Measurements from ENCODE around the gene NKX2-3. TPM values are rescaled to one million over a fixed set of nuclear protein-coding genes. Genes with fewer than 3 reads are reported as not detected.

Gene NKX2-3
- polyA plus RNA-seq (2013, experiment 1 of 2; ENCODE audit: insufficient read length), result not detected
- not detected for polyA plus RNA-seq (2013, experiment 2 of 2; ENCODE audit: insufficient read length)

GRCh38 chr10:99532687-99533495 is at the start of gene NKX2-3:
Gene NKX2-3 (plus strand): TSS chr10:99532942. CDS start chr10:99533132, 190 bp downstream.
- DNase-seq, result peak; percentile 33

DNA sequence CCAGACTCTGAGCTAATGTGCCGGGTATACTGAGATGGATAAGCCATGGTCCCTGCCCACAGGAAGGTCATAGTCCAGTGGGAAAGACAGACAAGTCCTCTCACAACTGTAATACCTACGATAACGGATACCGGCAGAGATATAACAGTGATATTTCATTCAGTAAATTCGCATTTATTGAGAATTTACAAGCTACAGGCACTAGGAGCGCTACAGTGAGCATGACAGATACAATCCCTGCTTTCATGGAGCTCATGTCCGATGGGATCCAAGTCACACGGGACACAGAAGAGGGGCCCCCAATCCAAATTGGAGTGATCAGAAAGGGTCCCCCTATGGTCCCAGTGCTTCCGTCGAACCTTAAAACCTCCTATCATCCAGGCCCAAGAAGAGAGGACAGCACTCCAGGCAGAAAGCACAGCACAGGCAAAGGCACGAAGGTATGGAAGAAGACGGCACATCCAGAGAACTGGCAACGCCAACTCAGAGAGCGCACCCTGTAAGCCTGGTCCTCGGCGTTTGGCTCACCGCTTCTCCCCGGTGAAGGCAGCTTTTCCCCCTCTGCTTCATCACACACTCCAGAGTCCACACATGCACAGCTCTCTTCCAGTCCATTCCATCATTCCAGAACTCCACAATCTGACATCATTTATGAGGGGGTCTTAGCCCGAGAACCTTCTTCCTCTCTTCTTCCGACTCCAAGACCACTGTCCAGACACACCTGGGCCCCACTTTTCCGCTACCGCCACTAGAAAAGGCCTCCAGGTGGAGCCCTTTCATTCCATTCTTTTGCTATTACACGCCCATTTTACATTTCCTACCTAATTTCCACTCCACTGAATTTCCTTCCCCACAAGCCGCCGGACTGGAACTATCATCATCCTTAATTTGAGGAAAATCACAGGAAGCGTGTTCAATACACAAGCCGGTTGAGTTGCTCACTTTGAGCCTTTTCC is 47.8 kb upstream of the NKX2-3 start:
- DNase-seq, result no peak

DNA sequence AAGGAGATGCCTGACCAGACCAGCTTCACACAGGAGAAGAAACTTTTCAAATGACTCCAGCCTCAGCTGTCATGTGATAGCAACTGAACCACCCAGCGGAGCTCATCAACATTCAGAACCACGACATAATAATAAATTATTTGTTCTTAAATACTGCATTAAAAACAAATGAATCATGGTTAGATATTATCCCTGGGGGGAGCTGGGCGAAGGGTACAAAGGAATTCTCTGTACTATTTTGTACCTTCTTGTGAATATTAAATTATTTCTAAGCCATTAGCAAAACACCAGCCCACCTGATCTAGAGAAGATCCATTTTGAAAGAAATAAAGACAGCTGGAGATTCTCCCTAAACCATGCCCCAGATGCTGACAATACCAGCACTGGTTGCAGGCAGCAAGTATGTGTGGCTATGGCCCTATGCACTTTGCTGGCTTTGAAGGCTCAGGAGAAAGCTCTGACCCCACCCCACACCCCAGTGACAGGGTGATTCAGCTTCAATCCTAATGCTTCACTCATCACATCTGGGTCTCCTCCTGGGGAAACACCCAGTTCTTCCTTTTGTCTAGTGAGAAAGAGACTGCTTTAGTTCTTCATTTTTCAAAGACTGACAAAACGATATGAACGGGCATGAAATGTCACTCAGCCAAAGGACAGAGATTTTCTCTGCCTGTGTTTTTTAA is 45.5 kb upstream of the NKX2-3 start:
- no peak for DNase-seq

DNA sequence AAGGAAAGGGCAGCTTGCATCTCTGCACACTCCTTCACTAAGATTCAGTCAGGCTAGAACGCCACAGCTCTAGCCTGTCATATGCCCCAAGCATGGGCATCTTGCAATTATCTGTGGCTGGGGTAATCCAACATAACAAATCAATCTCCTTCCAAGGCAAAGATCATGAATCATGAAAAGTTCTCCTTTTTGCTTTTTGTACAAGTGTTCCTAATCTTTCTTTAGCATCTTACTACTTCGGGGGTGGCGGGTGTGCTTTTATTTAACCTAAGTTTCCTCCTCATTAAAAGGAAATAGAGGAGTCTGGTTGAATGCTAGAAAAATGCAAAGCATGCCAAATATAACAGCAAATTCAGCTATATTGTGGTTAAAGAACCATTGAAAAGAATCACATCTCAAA is 43.5 kb upstream of the NKX2-3 start:
- no peak for DNase-seq

DNA sequence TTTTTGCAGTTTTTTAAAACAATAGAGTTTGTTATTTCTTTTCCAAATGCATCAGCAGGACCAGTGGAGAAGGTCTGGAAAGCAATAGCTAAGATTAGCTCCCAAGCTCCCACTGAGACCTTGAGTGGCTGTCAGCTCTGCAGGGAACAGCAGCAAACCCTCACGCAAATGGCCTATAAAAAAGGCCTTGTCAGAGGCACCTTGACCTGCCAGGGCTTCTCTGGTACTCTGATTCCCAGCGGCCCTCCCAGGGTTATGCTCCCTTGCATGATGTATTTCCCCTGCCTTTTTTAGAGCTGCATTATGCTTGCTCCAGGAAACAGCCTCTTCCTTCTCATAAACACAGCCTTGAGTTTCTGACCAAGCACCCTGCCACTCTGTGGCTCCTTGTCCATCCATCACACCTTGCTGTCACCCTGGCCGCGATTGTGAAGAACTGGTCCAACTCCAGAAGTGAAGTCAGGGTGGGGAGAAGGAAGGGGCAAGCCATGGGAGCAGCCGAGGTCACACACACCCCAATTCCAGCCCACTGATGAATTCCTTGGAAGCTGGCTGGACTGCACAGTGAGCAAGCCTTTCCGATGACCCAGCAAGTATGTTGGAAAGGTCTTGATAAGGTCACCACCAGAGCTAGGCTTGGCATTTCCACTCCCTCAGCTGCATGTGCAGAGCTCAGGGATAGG is 35.3 kb upstream of the NKX2-3 start:
- no peak for DNase-seq

- DNase-seq, result no peak
Measured at GRCh38 chr10:99506416-99506815, 26.3 kb upstream of the NKX2-3 start.

GRCh38 chr10:99507265-99507664 is 25.5 kb upstream of the NKX2-3 start:
- no peak for DNase-seq

GRCh38 chr10:99513061-99513460 is 19.7 kb upstream of the NKX2-3 start:
- DNase-seq, result no peak

- DNase-seq, result no peak
Measured at GRCh38 chr10:99519690-99520039, 13.1 kb upstream of the NKX2-3 start.

- DNase-seq, result no peak
Measured at GRCh38 chr10:99520040-99520846, 12.5 kb upstream of the NKX2-3 start.

DNA sequence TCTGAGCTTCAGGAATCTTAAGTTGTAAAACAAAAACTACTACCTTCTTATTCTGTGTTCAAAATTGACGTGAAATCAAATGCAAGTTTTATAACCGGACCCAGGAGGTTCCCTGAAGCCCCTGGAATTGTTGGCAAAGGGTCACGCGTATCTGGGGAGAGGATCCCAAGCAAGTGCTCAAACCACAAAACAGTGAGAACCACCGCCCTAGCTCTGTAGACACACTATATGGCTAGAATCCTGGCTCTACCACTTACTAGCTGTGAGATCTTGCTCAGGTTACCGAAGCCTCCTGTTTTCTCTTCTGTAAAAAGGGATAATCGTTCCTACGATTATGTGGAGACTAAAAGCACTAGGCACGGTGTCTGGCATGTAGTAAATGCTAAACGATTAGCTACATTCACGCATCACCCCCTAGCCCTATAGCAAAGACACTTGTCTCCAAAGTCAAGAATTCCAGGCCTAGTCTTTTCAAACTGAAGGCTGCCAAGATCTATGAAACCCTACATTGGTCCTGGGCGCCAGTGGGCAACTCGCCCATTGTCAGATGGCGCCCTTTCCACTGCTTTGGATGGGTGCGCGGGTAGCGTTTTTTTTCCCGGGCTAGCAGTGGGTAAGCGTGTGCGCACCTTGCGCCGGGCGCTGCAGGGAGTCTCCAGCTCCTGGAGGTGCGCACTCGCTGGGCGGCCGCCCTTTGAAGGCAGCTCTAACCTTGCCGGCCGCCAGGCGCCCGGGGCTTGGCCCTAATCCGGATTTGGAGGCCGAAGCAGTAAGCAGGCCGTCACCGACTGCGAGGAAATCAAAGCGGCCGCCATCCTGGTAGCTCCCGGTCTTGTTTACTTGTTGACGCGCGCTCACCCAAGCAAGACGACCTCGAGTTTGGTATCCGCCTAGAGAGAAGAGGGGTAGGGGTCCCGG is 11.6 kb upstream of the NKX2-3 start:
- DNase-seq, result no peak

- no peak for DNase-seq
Measured at GRCh38 chr10:99521765-99522469, 10.8 kb upstream of the NKX2-3 start.

DNA sequence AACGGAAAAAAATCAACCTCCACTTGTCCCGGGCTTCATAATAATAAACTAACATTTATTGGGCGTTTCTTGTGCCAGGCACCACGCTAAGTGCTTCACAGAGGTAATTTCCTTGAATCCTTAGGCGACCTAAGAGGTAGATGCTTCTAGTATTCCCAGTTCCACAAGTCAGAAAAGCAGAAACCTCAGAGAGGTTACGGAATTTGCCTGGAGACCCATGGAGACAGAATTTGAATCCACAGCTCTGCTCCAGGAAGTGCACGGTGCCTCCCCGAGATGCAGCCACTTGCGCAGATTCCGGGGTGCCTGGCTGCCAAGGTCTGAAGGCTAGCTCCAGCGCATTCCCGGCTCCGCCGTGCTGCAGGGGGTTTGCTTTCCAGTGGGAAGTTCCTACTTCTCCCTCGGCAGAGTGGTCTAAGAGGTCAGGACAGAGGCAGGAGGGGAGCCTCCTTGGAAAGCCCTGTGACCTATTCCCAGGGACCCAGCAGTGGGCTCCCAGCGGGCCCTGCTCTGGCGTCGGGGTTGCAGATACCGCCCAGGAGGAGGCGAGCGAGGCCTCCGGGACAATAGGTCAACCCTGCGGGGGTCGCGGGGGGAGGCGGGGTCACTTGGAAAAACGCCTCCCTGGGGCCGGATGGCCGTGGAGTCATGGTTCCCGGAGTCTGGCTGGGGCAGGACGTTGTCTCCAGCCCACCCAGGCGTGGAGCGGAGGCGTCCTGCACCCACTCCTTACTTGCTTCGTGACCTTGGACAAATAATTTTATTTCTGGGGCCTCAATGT is 10.1 kb upstream of the NKX2-3 start:
- no peak for DNase-seq

DNA sequence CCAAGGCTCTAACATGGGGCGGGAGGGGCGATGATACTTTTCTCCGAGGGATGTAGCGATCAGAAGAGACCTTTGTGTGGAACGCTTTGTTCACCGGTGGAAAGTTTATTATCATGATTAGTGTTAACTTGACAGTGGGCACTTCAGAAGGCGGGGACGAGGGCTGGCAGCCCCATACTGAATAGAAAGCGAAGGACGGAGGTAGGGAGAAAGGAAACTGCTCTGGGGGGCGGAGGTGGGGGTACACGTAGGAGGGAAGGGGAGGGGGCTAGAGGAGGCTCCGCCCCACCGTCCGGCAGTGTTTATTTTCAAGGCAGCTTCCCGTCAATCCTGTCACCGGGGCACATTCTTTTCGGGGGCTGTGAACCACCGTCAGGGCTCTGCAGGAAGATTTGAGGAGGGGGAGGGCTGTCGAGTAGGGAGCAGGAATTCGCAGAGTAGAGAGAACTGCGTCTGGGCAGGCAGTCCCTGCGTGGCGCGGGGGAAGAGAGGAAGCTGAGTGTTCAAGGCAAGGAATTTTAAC is 9.4 kb upstream of the NKX2-3 start:
- no peak for DNase-seq

GRCh38 chr10:99524050-99524666 is 8.6 kb upstream of the NKX2-3 start:
- DNase-seq, result no peak

GRCh38 chr10:99524736-99525380 is 7.9 kb upstream of the NKX2-3 start:
- DNase-seq, result no peak

GRCh38 chr10:99525897-99526296 is 6.8 kb upstream of the NKX2-3 start:
- DNase-seq, result no peak

Measured in fibroblast of skin of scalp (primary cell).